GM19324 (cell line): ENCODE data around the gene TMEM244.
"Not testable (repeated sequence)": the region's sequence is repeated elsewhere in the genome, so short reads cannot be mapped to it uniquely, and the experiment has no call there.

ENCODE experiments used
- ATAC-seq: cut with Tn5 transposase; IDR thresholded peaks from one replicate; pipeline ENCODE4 v1.9.1; 2021; ENCODE audit warnings: mild to moderate bottlenecking, moderate library complexity; ENCODE audit not compliant: unreplicated experiment, low FRiP score

TMEM244 gene, protein sequence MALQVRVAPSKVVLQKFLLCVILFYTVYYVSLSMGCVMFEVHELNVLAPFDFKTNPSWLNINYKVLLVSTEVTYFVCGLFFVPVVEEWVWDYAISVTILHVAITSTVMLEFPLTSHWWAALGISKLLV

DNA sequence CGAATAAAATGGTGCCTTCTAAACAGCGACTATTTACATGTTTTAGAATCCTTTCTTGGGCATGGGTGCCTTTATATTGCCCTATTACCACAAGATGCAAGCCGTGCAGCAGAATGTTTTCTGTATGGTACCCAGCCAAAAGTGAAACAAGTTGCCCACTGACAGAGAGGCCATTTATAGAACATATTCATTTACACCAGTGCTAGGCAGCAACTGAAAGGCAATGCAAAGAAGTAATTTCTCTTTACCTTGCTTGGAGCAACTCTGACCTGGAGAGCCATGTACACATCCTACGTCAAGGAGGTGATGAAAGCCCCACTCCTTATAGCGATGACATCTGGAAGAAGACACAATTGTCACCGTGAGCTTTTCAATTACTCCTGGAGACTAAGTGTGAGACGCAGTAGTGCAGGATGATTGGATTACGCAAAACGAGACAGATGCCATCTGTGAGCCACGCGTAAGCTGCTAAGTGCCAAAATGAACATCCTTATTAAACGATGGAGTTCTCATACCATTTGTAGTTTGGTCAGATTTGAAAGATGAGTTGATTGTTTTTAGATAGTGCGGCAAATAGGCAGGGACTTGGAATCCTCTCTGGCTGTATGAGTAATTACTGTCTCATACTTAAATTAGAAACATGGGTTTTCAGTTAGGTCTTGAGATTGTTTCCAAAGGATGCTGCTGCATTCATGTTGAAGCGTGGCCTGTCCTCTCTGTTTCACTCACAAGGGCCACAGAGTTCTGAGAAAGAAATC is at the start of gene TMEM244:
TSS of gene TMEM244 (minus strand) at position 408 of the 758 bp plus-strand sequence. CDS start at position 281, 127 bp downstream.
- no peak for ATAC-seq

DNA sequence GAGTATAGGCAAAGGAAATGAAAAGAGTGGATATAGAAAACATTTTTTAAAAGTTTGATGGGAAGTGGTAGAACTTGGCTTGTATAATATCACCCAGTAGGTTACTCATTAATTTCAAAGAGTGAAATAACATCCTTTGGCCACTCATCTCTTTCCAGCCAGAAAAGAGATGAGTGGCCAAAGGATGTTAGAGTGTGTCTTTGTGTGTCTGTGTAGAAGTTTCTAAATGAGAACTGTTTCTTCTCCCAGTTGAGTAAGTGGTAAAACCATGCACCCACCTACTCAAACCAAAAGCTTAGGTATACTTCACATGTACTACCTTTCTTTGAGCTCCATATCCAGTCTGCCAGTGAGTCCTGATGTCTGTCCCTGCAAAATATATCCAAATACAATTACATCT is 47.7 kb upstream of the TMEM244 start:
- ATAC-seq, result peak; percentile 46

DNA sequence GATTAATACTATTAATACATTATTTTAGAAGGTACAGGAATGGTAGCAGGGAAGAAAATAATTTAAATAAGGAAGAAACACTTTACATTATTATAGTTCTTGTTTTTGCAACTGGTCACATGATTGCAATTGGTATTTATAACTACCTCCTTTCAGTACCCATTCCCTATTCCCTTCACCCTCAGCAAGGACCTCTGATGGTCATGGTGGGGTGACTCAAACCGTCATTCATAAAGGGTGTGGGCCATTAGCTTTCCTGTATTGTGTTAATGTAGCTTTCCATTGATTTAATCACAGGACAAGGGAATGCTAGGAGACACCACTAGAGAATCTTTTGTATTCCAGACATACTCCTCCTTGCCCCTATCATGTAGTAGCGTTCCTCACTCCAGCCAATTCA is 47.2 kb upstream of the TMEM244 start:
- ATAC-seq, result peak; percentile 8

DNA sequence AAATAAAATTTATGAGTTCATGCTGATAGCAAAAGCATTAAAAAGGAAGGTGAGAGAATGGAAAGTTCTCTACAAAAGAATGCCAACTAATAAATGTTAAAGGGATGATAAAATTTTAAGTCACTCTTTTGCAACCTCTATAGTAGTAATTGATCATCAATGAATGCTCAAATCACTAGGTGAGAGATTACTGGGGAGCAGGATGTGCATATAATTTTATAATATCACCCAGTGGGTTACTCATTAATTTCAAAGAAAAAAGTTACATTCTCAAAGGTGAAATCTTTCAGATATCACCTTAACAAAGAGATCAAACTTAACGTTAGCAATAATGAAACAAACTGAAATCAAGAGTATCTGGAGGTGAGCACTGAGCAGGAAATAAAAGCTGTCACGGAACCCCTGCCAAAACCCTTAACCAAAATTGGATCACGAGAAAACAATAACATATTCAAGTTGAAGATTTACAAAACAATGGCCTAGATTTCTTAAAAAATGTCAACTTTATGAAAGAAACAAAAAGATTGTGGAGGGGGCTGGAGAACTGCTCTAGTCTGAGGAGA is 45.5 kb upstream of the TMEM244 start:
- no peak for ATAC-seq

DNA sequence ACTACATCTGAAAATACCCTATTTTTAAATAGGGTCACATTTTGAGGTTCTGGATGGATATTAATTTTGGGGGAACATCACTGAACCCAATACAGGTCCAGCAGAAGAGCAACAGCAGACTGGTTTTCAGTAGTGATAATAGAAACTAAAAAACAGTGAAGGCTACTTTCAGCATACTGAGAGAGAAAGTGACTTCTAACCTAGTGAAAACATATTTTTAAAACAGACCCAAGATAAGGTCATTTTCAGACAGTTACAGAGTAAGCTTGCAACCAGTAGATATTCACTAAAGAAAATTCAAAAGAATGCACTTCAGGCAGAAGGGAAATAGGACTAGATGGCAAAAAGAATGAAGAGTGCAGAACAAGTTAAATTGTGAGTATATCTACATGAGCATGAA is 42.0 kb upstream of the TMEM244 start:
- ATAC-seq, result no peak

DNA sequence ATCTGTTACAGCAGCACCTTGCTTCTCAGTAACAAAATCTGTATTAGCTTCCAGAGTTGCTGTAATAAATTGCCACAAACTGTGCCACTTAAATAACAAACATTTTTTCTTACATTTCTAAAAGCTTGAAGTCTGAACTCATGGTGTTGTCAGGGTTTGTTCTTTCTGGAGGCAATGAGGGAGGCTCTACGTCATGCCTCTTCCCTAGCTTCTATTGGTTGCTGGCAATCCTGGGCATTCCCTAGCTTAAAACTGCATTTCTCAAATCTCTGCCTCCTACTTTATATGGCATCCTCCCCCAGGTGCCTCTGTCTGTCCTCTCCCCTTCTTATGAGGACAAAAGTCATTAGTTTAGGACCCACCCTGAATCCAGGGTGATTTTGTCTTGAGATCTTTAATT is 41.6 kb upstream of the TMEM244 start:
- no peak for ATAC-seq

DNA sequence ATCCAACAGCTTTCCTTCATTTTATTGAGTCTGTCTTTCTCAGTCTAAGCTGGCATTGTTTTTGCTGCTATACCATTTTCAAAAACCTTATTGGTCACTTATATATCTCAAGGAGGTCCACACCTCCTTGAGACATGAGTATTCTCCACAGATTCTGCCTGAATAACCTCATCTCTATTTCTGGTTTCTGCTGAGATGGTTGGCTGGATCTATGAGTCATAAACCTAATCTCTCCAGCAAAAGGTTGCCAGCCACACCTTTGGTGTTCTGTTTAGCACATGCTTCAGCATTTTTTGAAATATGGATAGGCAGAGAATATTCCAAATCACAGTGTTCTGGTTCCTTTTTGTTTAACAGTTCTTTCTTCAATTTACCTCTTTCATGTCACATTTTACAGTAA is 40.8 kb upstream of the TMEM244 start:
- ATAC-seq, result no peak

DNA sequence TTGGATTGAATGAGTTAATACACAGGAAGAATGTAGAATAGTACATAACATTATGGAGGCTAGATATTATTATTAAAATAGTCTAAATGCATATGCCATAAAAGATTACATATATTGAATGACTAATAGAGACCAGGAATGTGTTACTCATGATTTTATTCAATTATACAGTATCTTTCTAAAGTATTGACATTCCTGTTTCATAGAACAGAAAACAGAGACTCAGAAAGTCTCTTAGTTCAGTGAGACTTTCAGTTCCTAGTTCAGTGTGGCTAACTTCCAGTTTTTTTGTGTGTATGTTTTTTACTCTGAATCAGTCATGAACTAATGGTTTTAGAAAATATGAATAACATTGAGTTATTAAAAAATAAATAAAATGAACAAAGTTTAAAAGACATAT is 34.6 kb upstream of the TMEM244 start:
- no peak for ATAC-seq

DNA sequence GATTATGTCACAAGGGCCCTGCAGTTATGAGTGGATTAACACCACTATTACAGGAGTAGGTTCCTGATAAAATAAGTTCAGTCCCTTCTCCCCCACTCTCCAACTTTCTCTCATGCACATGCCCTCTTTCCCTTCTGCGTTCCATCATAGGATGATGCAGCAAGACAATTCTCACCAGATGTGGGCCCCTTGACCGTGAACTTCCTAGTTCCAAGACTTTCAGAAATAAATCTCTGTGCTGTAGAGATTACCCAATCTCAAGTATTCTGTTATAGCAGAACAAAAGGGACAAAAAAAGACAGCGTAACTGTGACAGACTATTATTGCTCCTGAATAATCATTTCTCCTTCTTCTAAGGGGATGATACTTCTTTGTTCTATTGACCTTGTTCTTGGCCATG is 33.8 kb upstream of the TMEM244 start:
- no peak for ATAC-seq

DNA sequence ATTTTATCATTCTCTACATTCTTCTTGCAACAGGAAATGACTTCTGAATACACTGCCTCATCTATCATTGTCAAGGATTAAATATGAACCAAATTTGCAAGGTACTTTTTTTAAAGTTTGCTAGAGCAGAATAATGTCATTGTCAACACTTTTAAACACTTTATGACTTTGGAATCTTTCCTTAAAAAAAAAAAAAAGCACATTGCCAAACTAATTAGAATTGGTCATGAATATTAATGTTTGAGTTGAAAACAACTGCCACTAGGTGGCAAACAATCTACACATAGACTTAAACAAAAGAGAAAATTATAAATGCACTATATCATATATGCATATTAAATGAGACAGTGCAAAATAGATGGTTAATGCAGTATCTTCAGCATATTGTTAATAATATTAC is 32.5 kb upstream of the TMEM244 start:
- no peak for ATAC-seq

DNA sequence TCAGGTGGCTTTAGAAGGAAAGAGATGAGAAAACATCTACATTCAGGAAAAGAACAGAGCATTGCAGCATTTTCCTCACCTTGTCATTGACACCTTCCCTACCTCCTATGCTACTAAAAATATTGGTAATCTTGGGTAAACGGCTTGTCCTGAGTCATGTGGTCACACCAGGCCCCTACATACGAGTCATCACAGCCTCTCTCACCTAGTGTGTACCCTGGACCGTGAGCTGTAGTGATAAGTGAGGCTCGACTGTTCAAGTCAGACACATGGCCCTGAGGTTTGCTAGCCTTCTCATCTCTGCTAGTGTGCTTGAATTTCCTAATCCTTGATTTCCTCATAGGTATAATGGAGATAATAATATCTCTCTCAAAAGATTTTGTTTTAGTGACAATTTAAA is 29.6 kb upstream of the TMEM244 start:
- ATAC-seq, result no peak

DNA sequence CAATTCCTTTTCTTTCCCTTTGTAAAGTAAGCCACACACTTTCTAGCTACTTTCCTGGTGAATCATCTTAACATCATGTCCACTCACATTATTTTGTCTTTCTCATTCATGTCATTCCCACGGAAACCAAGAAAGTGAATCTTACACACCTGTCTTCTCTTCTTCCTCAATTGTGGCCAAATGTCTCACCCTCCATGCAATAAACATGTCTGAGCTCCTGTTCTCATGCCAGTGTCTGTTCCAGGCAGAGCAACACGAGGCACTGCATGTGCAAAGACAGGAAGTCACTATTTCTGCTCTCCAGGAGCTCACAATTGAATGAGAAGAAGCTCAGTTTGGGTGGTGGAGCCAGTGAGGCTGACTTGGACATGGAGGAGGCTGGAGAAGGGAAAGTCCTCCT is 29.0 kb upstream of the TMEM244 start:
- no peak for ATAC-seq

DNA sequence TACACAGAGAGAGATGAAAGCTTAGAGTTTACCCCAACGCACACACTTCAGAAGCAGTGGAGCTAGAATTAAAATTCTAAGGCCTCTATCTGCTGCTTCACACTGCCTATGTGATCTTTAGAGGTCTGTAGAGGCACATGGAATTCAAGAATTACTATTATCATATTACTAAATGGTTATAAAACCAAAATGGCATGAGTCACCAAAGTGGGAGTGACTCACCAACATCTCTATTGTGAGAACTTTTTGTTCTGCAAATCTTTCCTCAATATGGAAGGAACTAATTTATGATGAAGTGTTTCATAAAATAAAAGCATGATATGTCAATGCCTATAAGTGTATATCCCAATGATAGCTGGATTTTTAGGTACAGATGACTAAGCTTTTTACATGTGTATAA is 28.5 kb upstream of the TMEM244 start:
- ATAC-seq, result no peak

DNA sequence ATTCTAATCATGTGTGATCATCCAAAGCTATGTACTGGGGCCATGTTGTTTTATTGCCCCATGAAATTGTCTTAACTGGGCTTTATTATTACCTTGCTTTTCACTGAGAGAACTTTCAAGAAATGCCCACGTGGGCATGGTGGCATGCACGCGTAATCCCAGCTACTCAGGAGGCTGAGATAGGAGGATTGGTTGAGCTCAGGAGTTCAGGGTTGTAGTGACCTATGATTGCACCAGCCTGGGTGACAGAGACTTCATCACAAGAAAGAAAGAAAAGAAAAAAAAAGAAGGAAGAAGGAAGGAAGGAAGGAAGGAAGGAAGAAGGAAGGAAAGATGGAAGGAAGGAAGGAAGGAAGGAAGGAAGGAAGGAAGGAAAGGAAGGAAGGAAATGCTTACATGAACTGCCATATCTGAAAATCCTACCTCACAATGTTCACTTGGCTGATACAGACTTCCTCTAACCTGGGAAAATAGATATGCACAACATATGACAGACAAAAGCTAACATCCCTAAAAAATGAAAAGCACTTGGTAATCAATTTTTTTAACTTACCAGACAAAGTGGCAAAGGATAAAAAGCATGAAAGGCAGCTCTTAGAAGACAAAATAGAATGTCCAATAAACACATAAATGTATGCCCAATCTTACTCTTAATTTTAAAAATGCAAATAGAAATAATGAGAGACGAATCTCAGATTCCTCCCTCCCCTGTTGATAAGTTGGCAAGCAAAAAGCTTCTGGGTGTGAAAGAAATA is 25.5 kb upstream of the TMEM244 start:
- ATAC-seq, result no peak

DNA sequence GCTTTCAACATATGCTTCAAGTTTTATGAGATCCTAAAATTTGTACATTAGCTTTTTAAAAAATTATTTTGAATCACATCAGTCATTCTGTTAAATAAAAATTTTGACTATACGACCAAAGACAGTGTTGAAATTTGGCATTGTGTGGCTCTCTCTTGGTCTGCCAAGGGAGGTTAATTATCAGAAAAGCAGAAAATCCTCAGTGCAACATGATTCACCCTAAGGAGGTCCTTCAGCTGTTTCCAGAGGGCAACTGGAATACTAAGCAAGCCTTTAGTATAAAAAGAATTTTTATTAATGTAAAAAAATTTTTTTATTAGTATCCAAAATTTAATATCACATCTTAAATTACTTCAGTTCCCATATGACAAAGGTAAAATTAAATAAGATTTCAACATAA is 23.1 kb upstream of the TMEM244 start:
- ATAC-seq, result no peak

DNA sequence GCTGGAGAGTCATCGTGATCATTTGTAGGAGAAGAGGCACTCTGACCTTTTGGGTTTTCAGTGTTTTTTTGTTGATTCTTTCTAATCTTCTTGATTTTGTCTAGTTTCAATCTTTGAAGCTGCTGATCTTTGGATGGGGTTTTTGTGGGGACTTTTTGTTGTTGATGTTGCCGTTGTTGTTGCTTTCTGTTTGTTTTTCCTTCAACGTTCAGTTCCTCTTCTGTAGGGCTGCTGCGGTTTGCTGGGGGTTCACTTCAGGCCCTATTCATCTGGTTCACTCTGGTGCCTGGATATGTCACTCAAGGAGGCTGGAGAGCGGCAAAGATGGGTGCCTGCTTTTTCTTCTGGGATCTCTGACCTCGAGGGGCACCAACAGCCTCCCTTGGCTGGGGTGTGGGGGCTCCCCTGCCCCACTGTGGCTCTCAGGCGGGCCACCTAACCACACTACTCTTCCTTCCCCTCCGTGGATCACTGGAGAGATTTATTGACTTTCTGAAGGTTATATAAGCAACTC is 21.5 kb upstream of the TMEM244 start:
- ATAC-seq, result peak; percentile 90

DNA sequence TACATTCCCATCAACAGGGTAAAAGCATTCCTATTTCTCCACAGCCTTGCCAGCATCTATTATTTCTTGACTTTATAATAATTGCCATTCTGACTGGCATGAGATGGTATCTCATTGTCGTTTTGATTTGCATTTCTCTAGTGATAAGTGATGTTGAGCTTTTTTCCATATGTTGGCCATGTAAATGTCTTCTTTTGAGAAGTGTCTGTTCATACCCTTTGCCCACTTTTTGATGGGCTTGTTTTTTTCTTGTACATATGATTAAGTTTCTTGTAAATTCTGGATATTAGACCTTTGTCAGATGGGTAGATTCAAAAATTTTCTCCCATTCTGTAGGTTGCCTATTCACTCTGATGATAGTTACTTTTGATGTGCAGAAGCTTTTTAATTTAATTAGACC is 16.8 kb upstream of the TMEM244 start:
- not testable (repeated sequence) for ATAC-seq

DNA sequence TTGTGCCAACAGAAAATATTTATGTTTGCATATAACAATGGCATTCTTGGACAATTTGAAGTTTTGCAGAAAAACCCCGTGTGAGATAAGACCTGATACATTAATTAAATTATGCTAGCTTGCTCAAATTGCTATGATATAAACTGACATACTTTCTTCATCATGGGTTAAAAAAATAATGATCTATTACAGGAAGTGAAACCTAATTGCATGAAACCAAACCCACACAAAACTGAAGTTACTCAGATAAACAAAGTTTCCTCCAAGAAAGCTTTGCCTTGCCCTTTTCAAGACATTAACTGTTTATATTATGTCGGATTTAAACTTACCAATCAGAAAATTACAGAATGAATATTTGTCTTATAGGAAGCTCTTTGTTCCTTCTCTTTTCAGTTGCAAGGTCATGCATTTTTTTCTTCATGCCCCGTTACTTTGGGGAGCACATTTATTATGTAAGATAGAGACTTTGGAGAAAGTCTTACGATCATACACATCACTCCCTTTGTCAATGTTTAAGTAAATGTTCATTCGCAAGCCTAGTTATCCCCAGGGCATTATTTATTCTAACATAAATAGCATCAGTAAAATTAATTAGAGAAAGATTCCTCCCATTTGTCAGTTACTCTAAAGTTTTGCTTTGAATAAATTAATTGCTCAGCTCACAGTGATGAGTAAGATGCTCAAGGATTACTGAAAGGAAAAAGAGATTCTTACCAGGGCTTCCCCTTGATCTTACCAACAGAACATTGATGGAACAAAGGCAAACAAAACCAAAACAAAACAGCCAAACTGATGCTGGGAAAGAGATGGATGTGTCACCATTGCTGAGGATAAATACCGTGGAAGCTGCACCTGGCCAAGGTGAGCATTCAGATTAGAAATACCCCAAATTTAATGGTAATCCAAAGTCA is 14.8 kb upstream of the TMEM244 start:
- peak; percentile 74 for ATAC-seq

DNA sequence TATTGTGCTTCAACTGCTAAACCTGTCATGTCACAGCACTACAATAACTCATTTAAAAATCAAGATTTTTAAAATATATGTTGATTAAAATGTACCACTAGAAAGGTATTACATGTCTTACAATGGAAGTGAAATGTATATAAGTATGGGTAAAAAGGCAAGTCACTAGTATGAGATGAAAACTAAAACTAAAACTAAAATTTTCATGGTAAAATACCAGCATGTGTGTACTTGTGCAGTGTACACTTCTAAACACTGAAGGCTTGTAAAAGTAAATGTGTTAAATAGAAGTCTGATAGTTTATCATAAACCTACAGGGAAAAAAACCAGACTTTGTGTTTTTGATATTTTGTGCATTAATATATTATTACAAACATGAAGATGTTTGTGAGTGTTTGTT is 13.7 kb upstream of the TMEM244 start:
- no peak for ATAC-seq

DNA sequence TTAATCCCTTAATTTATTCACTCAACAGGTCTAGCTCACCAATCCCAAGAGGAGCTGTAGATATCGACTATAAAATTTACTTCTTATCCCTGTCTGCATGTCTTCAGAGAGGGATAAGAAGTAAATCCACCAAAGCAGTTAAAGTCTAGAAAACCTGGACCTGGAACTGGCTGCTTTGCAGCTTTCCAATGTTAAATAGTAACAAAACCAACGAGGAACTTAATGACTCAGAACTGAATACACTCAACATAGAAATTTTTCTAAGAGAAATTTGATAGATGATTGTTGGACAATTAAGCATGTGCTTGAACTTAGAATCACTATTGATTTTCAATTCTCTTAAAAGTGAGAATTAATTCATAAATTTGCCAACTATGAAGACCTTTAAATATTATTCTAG is 11.5 kb upstream of the TMEM244 start:
- no peak for ATAC-seq
